HG03469 (cell line): ENCODE measurements around the gene COL1A1.

Experiments used
- ATAC-seq: cut with Tn5 transposase; IDR thresholded peaks from one replicate; pipeline ENCODE4 v1.9.1; 2021; ENCODE audit warnings: mild to moderate bottlenecking, moderate library complexity, moderate number of reproducible peaks; ENCODE audit not compliant: unreplicated experiment

The COL1A1 gene

GRCh38 chr17:50145532-50146229 is 55.8 kb downstream of the COL1A1 start:
- no peak for ATAC-seq

GRCh38 chr17:50144845-50145531 is 56.4 kb downstream of the COL1A1 start:
- ATAC-seq, result no peak

GRCh38 chr17:50144355-50144754 is 57.1 kb downstream of the COL1A1 start:
- no peak for ATAC-seq

- ATAC-seq, result no peak
Observed at GRCh38 chr17:50143461-50144176, 57.8 kb downstream of the COL1A1 start.

- no peak for ATAC-seq
Observed at GRCh38 chr17:50141745-50142110, 59.7 kb downstream of the COL1A1 start.

GRCh38 chr17:50141026-50141744 is 60.2 kb downstream of the COL1A1 start:
- ATAC-seq, result no peak

GRCh38 chr17:50139950-50140885 is 61.2 kb downstream of the COL1A1 start:
- ATAC-seq, result no peak

GRCh38 chr17:50139185-50139783 is 62.1 kb downstream of the COL1A1 start:
- no peak for ATAC-seq

- ATAC-seq, result no peak
Observed at GRCh38 chr17:50137042-50137441, 64.4 kb downstream of the COL1A1 start.

- ATAC-seq, result no peak
Observed at GRCh38 chr17:50136096-50136687, 65.2 kb downstream of the COL1A1 start.

GRCh38 chr17:50135316-50136095 is 65.9 kb downstream of the COL1A1 start:
- no peak for ATAC-seq

GRCh38 chr17:50134206-50135110 is 67.0 kb downstream of the COL1A1 start:
- no peak for ATAC-seq

GRCh38 chr17:50133769-50134099 is 67.7 kb downstream of the COL1A1 start:
- ATAC-seq, result no peak
